Muscle of arm (tissue), 12 donors: Measurements from ENCODE around the gene ABCB7. TPM values are rescaled to one million over a fixed set of nuclear protein-coding genes. Genes with fewer than 3 reads are reported as not detected.
"Not testable (repeated sequence)": the region's sequence is repeated elsewhere in the genome, so short reads cannot be mapped to it uniquely, and the experiment has no call there.

ENCODE experiments used
- DNase-seq: peaks from one replicate; pipeline ENCODE4 v3.0.0-alpha.2; 2013
- polyA plus RNA-seq, 12 donors: library from polyadenylated mRNA; unstranded; fragments of 120-200 nt; gene quantifications; one replicate each; pipeline ENCODE4 v1.2.1, GENCODE V29; 2013; ENCODE audit not compliant: insufficient read length in 12 of 12

Gene ABCB7
- polyA plus RNA-seq, 12 donors: 17.6 to 35.3 (median 22.6) TPM; not detected in 1

DNA sequence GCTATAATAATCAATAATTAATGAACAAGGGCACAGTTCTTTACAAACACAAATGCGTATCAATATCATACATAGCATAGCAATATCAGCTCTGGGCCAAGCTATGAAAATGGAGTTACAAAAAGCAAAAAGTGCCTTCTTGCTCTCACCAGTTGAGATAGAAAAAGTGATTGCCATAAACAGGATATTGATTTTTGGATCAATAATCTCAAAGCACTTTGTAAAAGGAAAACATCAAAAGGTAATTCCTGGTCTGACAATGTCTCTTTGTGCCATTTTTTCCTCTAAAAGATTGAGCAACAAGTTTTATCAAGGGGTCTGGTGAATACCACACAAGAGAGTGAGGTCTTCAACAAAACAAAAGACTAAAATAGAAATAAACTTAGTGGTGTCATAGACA, 42.4 kb downstream of the ABCB7 start:
- no peak for DNase-seq

- no peak for DNase-seq
These were observed 48.1 kb downstream of the ABCB7 start for GRCh38 chrX:75107863-75108509.

DNA sequence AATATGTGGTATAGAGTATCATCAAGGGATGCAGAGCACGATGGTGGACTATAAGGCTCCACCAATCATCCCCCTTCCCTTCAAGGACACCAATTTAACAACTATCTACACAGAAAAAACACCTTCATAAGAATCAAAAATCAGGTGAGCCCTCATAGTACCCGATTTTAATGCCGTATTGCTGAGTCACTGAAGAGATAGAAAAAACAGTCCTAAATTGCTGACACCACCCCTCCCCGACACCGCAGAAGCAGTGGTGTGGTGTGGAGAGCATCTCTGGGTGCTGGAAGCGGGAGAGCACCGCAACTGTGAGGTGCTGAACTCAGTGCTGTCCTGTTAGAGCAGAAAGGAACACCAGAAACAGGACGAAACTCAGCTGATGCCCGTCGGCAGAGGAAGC, 49.3 kb downstream of the ABCB7 start:
- DNase-seq: no peak

DNA sequence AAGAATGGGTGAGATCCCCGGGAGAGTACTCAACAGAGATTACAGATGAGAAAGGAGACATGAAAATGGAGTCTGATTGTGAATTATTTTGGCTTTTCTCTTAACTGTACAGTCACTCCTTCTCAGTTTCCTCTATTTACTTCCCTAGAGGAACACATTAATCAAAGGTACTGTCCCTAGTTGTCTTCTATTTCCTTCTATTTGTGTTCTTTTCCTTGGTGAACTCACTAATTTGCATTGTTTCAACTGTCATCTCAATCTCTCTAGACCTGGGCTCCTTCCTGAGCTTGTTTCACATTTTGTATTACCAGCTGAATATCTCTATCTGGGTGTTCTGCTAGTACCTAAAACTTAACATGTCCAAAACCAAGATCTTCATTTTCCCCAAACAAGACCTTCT, 59.8 kb downstream of the ABCB7 start:
- DNase-seq: no peak

DNA sequence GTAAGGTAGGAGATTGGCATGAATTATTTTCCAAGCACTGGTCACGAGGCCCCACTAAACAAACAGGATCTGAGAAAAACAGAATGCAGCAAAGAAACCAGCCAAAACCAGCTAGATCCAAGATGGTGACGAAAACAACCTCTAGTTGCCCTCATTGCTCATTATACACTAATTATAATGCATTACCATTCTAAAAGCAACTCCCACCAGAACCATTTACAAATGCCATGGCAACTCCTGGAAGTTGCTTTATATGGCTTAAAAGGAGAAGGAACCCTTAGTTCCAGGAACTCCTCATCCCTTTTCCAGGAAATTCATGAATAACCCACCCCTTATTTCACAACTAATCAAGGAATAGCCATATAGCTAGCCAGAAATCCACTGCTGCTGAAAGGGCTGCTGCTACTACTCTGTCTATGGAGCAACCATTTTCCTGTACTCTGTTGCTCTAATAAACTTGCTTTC, 69.3 kb downstream of the ABCB7 start:
- DNase-seq: no peak

GRCh38 chrX:75084757-75085156, 71.3 kb downstream of the ABCB7 start:
- DNase-seq: no peak

- no peak for DNase-seq
These were observed 79.7 kb downstream of the ABCB7 start for GRCh38 chrX:75076429-75076828.

DNA sequence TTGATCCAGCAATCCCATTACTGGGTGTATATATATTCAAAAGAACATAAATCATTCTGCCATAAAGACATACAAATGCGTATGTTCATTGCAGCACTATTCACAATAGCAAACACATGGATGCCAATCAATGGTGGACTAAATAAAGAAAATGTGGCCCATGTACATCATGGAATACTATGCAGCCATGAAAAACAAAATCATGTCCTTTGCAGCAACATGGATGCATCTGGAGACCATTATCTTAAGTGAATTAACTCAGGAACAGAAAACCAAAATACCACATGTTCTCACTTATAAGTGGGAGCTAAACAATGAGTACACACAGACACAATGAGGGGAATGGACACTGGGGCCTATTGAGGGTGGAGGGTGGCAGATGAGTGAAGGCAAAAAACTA, 81.6 kb downstream of the ABCB7 start:
- DNase-seq: no peak

GRCh38 chrX:75071334-75071733, 84.7 kb downstream of the ABCB7 start:
- no peak for DNase-seq

DNA sequence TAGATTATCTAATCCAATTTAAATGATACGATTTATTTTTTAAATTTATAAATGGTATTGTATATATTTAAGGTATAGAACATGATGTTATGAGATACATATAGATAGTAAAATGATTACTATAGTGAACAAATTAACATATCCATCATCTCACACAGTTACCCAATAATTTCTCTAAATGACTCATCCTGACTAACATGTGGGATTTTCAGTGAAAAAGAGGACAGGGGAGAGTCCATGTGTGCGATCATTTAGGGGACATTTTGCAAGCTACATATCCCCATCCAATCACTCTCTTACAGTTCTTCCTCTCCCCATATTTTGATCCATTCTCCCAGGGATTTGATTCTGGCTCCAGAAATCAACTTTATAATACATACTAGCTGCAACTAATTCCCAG, 88.2 kb downstream of the ABCB7 start:
- no peak for DNase-seq

DNA sequence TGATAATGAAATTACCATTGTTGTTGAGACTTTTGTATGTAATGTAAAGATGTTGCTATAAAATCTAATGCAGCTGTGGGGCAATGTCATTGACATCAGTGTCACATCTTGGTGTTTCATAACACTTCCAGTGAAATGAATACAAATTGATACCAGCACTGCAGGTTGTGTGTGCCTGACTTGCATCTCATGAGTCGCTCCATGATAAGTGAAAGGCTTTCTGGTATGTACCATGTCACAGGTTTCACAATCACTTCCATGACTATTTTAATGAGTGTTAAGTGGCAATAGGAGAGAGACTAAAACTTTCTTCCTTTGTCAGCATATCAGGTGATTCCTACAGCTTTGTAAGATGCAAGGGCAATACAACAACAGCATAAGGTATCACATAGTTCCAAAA, 94.4 kb downstream of the ABCB7 start:
- no peak for DNase-seq

- DNase-seq: no peak
These were observed 105.0 kb downstream of the ABCB7 start for GRCh38 chrX:75051047-75051446.

DNA sequence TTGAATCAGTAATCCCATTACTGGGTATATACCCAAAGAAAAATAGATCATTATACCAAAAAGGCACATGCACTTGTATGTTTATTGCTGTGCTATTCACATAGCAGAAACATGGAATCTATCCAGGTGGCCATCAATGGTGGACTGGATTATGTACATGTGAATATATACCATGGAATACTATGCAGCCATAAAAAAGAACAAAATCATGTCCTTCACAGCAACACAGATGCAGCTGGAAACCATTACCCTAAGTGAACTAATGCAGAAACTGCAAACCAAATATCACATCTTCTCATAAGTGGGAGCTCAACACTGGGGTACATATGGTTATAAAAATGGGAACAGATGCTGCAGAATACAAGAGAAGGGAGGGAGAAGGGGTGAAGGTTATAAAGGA, 110.7 kb downstream of the ABCB7 start:
- DNase-seq: no peak

DNA sequence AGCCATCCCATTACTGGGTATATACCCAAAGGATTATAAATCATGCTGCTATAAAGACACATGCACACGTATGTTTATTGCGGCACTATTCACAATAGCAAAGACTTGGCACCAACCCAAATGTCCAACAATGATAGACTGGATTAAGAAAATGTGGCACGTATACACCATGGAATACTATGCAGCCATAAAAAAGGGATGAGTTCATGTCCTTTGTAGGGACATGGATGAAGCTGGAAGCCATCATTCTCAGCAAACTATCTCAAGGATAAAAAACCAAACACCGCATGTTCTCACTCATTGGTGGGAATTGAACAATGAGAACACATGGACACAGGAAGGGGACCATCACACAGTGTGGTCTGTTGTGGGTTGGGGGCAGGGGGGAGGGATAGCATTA, 111.9 kb downstream of the ABCB7 start:
- DNase-seq: not testable (repeated sequence)

DNA sequence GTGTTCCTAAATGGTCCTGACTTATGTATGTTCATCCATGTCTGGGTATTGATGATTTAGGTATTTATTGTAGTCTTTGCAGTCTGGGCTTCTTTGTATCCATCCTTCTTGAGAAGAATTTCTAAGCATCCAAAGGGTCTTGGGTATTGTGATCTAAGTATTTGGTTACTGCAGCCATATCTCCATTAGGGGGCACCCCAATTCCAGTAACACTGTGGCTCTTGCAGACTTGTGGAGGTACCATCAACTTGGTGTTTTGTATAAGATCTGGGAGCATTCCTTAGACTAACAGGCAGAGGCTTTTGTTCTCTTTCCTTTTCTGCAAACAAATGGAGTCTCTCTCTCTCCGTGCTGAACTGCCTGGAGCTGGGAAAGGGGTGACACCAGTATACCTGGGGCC, 117.2 kb downstream of the ABCB7 start:
- no peak for DNase-seq

Other genes starting within 250 kb of the ABCB7 start
- gene NEXMIF, start 230.8 kb downstream of the ABCB7 start, polyA plus RNA-seq: 1 to 10 TPM in 1 of 12 donors, under 1 TPM in 9, not detected in 2; 0.26 to 1.0 (median 0.44) TPM
- gene UPRT, start 117.8 kb upstream of the ABCB7 start, polyA plus RNA-seq: 10 to 100 TPM in 9 of 12 donors, 1 to 10 TPM in 2, not detected in 1; 9.0 to 12.9 (median 11.5) TPM